Cerebellar cortex (tissue), 1 donor: ENCODE results near the gene DCP1A.
"Not testable (repeated sequence)": the region's sequence is repeated elsewhere in the genome, so short reads cannot be mapped to it uniquely, and the experiment has no call there.

ENCODE experiments used
- DNase-seq: peaks from one replicate; pipeline ENCODE4 v3.0.0-alpha.2; 2015; ENCODE audit warnings: low spot score

DCP1A gene

GRCh38 chr3:53347261-53348064 lies at the start of gene DCP1A:
Gene DCP1A, minus strand, starts transcription at chr3:53347543. Its CDS starts 26 bp downstream, at chr3:53347517.
- peak; percentile 97 for DNase-seq

GRCh38 chr3:53384465-53385423 lies 37.4 kb upstream of the DCP1A start:
- DNase-seq = no peak

GRCh38 chr3:53382106-53382505 lies 34.8 kb upstream of the DCP1A start:
- DNase-seq = no peak

GRCh38 chr3:53380306-53380705 lies 33.0 kb upstream of the DCP1A start:
- no peak for DNase-seq

- DNase-seq = no peak
Measured at GRCh38 chr3:53379898-53380297, 32.6 kb upstream of the DCP1A start.

GRCh38 chr3:53377794-53378193 lies 30.5 kb upstream of the DCP1A start:
- no peak for DNase-seq

- DNase-seq = no peak
Measured at GRCh38 chr3:53376679-53377078, 29.3 kb upstream of the DCP1A start.

- peak; percentile 57 for DNase-seq
Measured at GRCh38 chr3:53375019-53375418, 27.7 kb upstream of the DCP1A start.

GRCh38 chr3:53370719-53371118 lies 23.4 kb upstream of the DCP1A start:
- DNase-seq = not testable (repeated sequence)

GRCh38 chr3:53361852-53362251 lies 14.5 kb upstream of the DCP1A start:
- no peak for DNase-seq

GRCh38 chr3:53357458-53357857 lies 10.1 kb upstream of the DCP1A start:
- no peak for DNase-seq

- DNase-seq = no peak
Measured at GRCh38 chr3:53354945-53355498, 7.7 kb upstream of the DCP1A start.

- no peak for DNase-seq
Measured at GRCh38 chr3:53353202-53353601, 5.9 kb upstream of the DCP1A start.

GRCh38 chr3:53350652-53351051 lies 3.3 kb upstream of the DCP1A start:
- peak; percentile 47 for DNase-seq

- DNase-seq = not testable (repeated sequence)
Measured at GRCh38 chr3:53348118-53348517, 775 bp upstream of the DCP1A start.

- DNase-seq = no peak
Measured at GRCh38 chr3:53346922-53347260, 452 bp downstream of the DCP1A start.

- no peak for DNase-seq
Measured at GRCh38 chr3:53346514-53346913, 829 bp downstream of the DCP1A start.

- DNase-seq = peak; percentile 83
Measured at GRCh38 chr3:53342353-53342752, 5.0 kb downstream of the DCP1A start.

GRCh38 chr3:53337167-53337940 lies 10.0 kb downstream of the DCP1A start:
- DNase-seq = no peak

GRCh38 chr3:53334742-53335141 lies 12.6 kb downstream of the DCP1A start:
- no peak for DNase-seq

- no peak for DNase-seq
Measured at GRCh38 chr3:53331871-53332270, 15.5 kb downstream of the DCP1A start.

- DNase-seq = no peak
Measured at GRCh38 chr3:53329897-53330296, 17.4 kb downstream of the DCP1A start.
